K562 (cell line): ENCODE results near the gene CTNS. TPM values are rescaled to one million over a fixed set of nuclear protein-coding genes. Genes with fewer than 3 reads are reported as not detected.

Experiments
- ATAC-seq: fragments of 200-7000 bp; cut with Tn5 transposase; 3 replicates; pipeline ENCODE4 v1.9.1; 2020; ENCODE audit warnings: moderate library complexity
- BruUV-seq: library from RNA; stranded (reverse); fragments of 400-500 nt; replicated peaks from 2 replicates; lab custom pipeline; 2021; lab: Mats Ljungman, UMichigan
- CTCF ChIA-PET: fragments of 300-600 bp; formaldehyde crosslinking; extraction: SDS; loops from one replicate; lab custom pipeline; 2021; ENCODE audit warnings: low intra/inter-chr PET ratio; lab: Yijun Ruan, JAX
- POLR2A ChIA-PET: fragments of 300-600, 350-650 bp; sonication (Branson Sonifier 250); formaldehyde crosslinking; extraction: SDS; loops from one replicate; lab custom pipeline; 2021; ENCODE audit warnings: antibody characterized with exemption, inconsistent platforms; lab: Yijun Ruan, JAX
- DNase-seq, 4 experiments: peaks; one replicate each; pipeline versions ENCODE4 v3.0.0 to v3.0.0-alpha.2; 2011 to 2018; ENCODE audit warnings: low spot score in 3 of 4, mixed read lengths in 3 of 4; ENCODE audit errors: extremely low read depth in 1 of 4
- FAIRE-seq: peaks from 2 replicates; lab custom pipeline; 2011; peaks lifted over from hg19 to GRCh38; lab: Jason Lieb, UNC
- H2AFZ ChIP-seq: 2 replicates; pipeline ENCODE4 v1.6.0; 2011; ENCODE audit warnings: low read depth, low read length, control low read depth, inconsistent platforms
- H3K27ac ChIP-seq: fragments of 200-600 bp; 3 replicates; pipeline ENCODE4 v1.8.0; 2011; ENCODE audit warnings: low read depth, mild to moderate bottlenecking, control low read depth, inconsistent platforms, low read length, moderate library complexity, mixed read lengths; ENCODE audit errors: extremely low read depth
- H3K27me3 ChIP-seq, 2 experiments: fragments of 300-600 bp in 1 of 2; 2 replicates in 1 of 2; 3 replicates in 1 of 2; pipeline versions ENCODE4 v1.6.0 to v1.8.0; 2011; ENCODE audit warnings: inconsistent platforms in 2 of 2, low read length in 2 of 2, mild to moderate bottlenecking in 1 of 2, mixed read lengths in 1 of 2, moderate library complexity in 1 of 2; ENCODE audit not compliant: control insufficient read depth in 2 of 2, insufficient read depth in 2 of 2
- H3K36me3 ChIP-seq: fragments of 300-600 bp; 3 replicates; pipeline ENCODE4 v1.8.0; 2011; ENCODE audit warnings: mild to moderate bottlenecking, low read length, inconsistent platforms; ENCODE audit not compliant: control insufficient read depth, insufficient read depth
- H3K4me1 ChIP-seq, 2 experiments: fragments of 200-600 bp in 1 of 2; replicated peaks in 1 of 2; 2 replicates in 1 of 2; 3 replicates in 1 of 2; pipeline versions ENCODE4 v1.5.1 to v1.8.0; 2011; ENCODE audit warnings: inconsistent platforms in 2 of 2, low read length in 2 of 2, mild to moderate bottlenecking in 1 of 2, mixed read lengths in 1 of 2, moderate library complexity in 1 of 2; ENCODE audit not compliant: control insufficient read depth in 2 of 2, insufficient read depth in 2 of 2
- H3K4me2 ChIP-seq: 2 replicates; pipeline ENCODE4 v1.6.1; 2011; ENCODE audit warnings: low read length, control low read depth, inconsistent platforms, mixed read lengths; ENCODE audit not compliant: insufficient read depth
- H3K4me3 ChIP-seq: fragments of 200-600 bp; sonication (generic), shearing (Covaris generic); 2 replicates; pipeline ENCODE4 v1.5.1; 2016; ENCODE audit warnings: control low read depth, inconsistent platforms
- H3K79me2 ChIP-seq: fragments of 200-600 bp; 3 replicates; pipeline ENCODE4 v1.8.0; 2011; ENCODE audit warnings: low read length, inconsistent platforms; ENCODE audit not compliant: control insufficient read depth, insufficient read depth
- H3K9ac ChIP-seq, 2 experiments: 2 replicates each; pipeline versions ENCODE4 v1.6.0 to v1.6.1; 2011; ENCODE audit warnings: low read depth in 2 of 2, low read length in 2 of 2, control low read depth in 1 of 2, inconsistent platforms in 1 of 2, mild to moderate bottlenecking in 1 of 2, mixed read lengths in 1 of 2; ENCODE audit not compliant: insufficient read depth in 1 of 2
- H3K9me1 ChIP-seq: one replicate; pipeline ENCODE4 v1.6.0; 2011; ENCODE audit warnings: inconsistent platforms, mild to moderate bottlenecking, low read length, moderate library complexity; ENCODE audit not compliant: control insufficient read depth, insufficient read depth
- H3K9me3 ChIP-seq: replicated peaks from 2 replicates; pipeline ENCODE4 v1.5.1; 2011; ENCODE audit warnings: low read depth, low read length, inconsistent platforms; ENCODE audit not compliant: control insufficient read depth, insufficient read depth
- H4K20me1 ChIP-seq: replicated peaks from 2 replicates; pipeline ENCODE4 v1.6.1; 2011; ENCODE audit warnings: low read length, inconsistent platforms, mixed read lengths; ENCODE audit not compliant: control insufficient read depth, insufficient read depth
- ASH1L ChIP-seq: fragments of 450-650 bp; IDR thresholded peaks from 2 replicates; pipeline ENCODE4 v1.6.1; 2018; ENCODE audit warnings: borderline replicate concordance, mild to moderate bottlenecking, low read depth; ENCODE audit not compliant: partially characterized antibody
- CSDE1 ChIP-seq, 2 experiments: fragments of 450-650 bp; IDR thresholded peaks; 2 replicates each; pipeline ENCODE4 v1.6.1; 2016; ENCODE audit warnings: mild to moderate bottlenecking in 1 of 2
- DEAF1 ChIP-seq: fragments of 450-650 bp; formaldehyde crosslinking; IDR thresholded peaks from 2 replicates; pipeline ENCODE4 v1.4.0; 2020; ENCODE audit warnings: mild to moderate bottlenecking, moderate library complexity
- E2F3 ChIP-seq: fragments of 250-450 bp; sonication (Bioruptor Pico); IDR thresholded peaks from 2 replicates; pipeline ENCODE4 v1.4.0; 2020; ENCODE audit warnings: mild to moderate bottlenecking
- ELF2 ChIP-seq: fragments of 250-450 bp; sonication (Bioruptor Pico); IDR thresholded peaks from 2 replicates; pipeline ENCODE4 v1.5.0; 2021; ENCODE audit warnings: mild to moderate bottlenecking
- HDAC6 ChIP-seq: IDR thresholded peaks from 2 replicates; pipeline ENCODE4 v1.6.1; 2012; ENCODE audit warnings: low read depth, mild to moderate bottlenecking, control low read depth, inconsistent platforms, low read length, moderate library complexity
- MYBL2 ChIP-seq, 2 experiments: fragments of 450-650 bp in 1 of 2; sonication (generic) in 1 of 2; formaldehyde crosslinking in 1 of 2; IDR thresholded peaks; 2 replicates each; pipeline versions ENCODE4 v1.6.1 to v1.8.1; 2017 to 2022; ENCODE audit warnings: borderline replicate concordance in 1 of 2, inconsistent platforms in 1 of 2, low read depth in 1 of 2, mild to moderate bottlenecking in 1 of 2, missing genetic modification reagents in 1 of 2, moderate library complexity in 1 of 2
- POLR2B ChIP-seq: fragments of 450-650 bp; IDR thresholded peaks from 2 replicates; pipeline ENCODE4 v1.6.1; 2018; ENCODE audit warnings: low read depth; ENCODE audit not compliant: partially characterized antibody
- SRSF3 ChIP-seq: fragments of 200-400 bp; formaldehyde crosslinking; IDR thresholded peaks from 2 replicates; pipeline ENCODE4 v1.6.1; 2016; ENCODE audit warnings: mild to moderate bottlenecking, low read length, moderate library complexity; ENCODE audit not compliant: insufficient read depth
- XRCC3 ChIP-seq: fragments of 450-650 bp; IDR thresholded peaks from 2 replicates; pipeline ENCODE4 v1.6.1; 2017; ENCODE audit warnings: mild to moderate bottlenecking, moderate library complexity
- ZNF174 ChIP-seq: fragments of 250-450 bp; sonication (Bioruptor Pico); IDR thresholded peaks from 2 replicates; pipeline ENCODE4 v1.4.0; 2020; ENCODE audit warnings: mild to moderate bottlenecking
- ZNF395 ChIP-seq: fragments of 200-800 bp; sonication (Bioruptor generic); IDR thresholded peaks from 2 replicates; pipeline ENCODE4 v1.6.1; 2017; ENCODE audit warnings: missing genetic modification characterization, missing compliant biosample characterization
- WGBS: fragments of 100-300 bp; shearing (Covaris generic); methylation state at CpG from one replicate; pipeline ENCODE4 v1.1.6; 2016; ENCODE audit warnings: low coverage, mixed read lengths; ENCODE audit not compliant: insufficient coverage; ENCODE audit errors: missing lambda C conversion rate; 5-methylcytosine and 5-hydroxymethylcytosine counted together
- in situ Hi-C: fragments of 300-500 bp; cut with MboI; formaldehyde crosslinking; loops from 4 replicates; pipeline ENCODE4 v1.15.0; 2018; ENCODE audit warnings: inconsistent platforms, mixed read lengths
- intact Hi-C: fragments of 100-400 bp; cut with micrococcal nuclease; formaldehyde crosslinking; loops from 2 replicates; pipeline ENCODE4 v1.14.2; 2022
- polyA plus RNA-seq, 8 experiments: library from polyadenylated mRNA; depleted of rRNA in 4 of 8; stranded (reverse) in 5 of 8; unstranded in 3 of 8; fragments of >200 nt; fragmentation: Nextera tagmentation in 2 of 8; fragmentation: Illumina TruSeq in 1 of 8; extraction: Ambion mirVana in 2 of 8; extraction: Trizol in 1 of 8; gene quantifications; 2 replicates each; pipeline versions ENCODE4 v1.2.1 to v1.2.3, GENCODE V29; 2011 to 2014; ENCODE audit warnings: inconsistent platforms in 1 of 8, missing spikeins in 1 of 8
- total RNA-seq, 7 experiments: library from RNA; depleted of rRNA in 6 of 7; stranded (reverse); fragments of >200 nt in 6 of 7; fragmentation: Illumina TruSeq in 2 of 7; extraction: Trizol in 2 of 7; gene quantifications; 2 replicates each; pipeline versions ENCODE4 v1.2.1 to v1.2.3, GENCODE V29; 2011 to 2021; ENCODE audit warnings: low replicate concordance in 1 of 7
- TF ChIP-seq, protein P1 (sequence below): fragments of 250-450 bp; sonication (Bioruptor Pico); IDR thresholded peaks from 2 replicates; pipeline ENCODE4 v1.6.1; 2021; ENCODE audit warnings: mild to moderate bottlenecking
- TF ChIP-seq, protein P2 (sequence below): fragments of 450-650 bp; conservative IDR thresholded peaks from 2 replicates; pipeline ENCODE4 v1.6.1; 2016; ENCODE audit warnings: missing genetic modification characterization, low read depth, mild to moderate bottlenecking, control low read depth, missing compliant biosample characterization

CTNS gene
- total and polyA plus RNA-seq, 9 of the 15 experiments (the other 6 are each of a cell fraction or from before 2014, with no cell fraction given), result 0.66 to 8.4 (median 4.9) TPM

- no peak for TF ChIP-seq MYBL2 (IDR thresholded peaks at IDR 0.05; ENCODE audit: low read depth)
- TF ChIP-seq MYBL2 (CRISPR knock-in tag; IDR thresholded peaks at IDR 0.05; ENCODE audit: borderline replicate concordance), result no peak
- no peak for TF ChIP-seq ASH1L
- no peak for TF ChIP-seq E2F3 (CRISPR knock-in tag)
- TF ChIP-seq CSDE1 (IDR thresholded peaks at IDR 0.05), result no peak
- TF ChIP-seq DEAF1 (CRISPR knock-in tag), result no peak
- TF ChIP-seq ELF2, result no peak
- TF ChIP-seq HDAC6, result no peak
- no peak for TF ChIP-seq SRSF3
- TF ChIP-seq, protein P1, sequence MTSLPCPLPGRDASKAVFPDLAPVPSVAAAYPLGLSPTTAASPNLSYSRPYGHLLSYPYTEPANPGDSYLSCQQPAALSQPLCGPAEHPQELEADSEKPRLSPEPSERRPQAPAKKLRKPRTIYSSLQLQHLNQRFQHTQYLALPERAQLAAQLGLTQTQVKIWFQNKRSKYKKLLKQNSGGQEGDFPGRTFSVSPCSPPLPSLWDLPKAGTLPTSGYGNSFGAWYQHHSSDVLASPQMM (CRISPR knock-in tag), result no peak
- TF ChIP-seq POLR2B, result no peak
- no peak for TF ChIP-seq ZNF174
- no peak for TF ChIP-seq ZNF395 (CRISPR knock-in tag)
- no peak for TF ChIP-seq XRCC3
- TF ChIP-seq, protein P2, sequence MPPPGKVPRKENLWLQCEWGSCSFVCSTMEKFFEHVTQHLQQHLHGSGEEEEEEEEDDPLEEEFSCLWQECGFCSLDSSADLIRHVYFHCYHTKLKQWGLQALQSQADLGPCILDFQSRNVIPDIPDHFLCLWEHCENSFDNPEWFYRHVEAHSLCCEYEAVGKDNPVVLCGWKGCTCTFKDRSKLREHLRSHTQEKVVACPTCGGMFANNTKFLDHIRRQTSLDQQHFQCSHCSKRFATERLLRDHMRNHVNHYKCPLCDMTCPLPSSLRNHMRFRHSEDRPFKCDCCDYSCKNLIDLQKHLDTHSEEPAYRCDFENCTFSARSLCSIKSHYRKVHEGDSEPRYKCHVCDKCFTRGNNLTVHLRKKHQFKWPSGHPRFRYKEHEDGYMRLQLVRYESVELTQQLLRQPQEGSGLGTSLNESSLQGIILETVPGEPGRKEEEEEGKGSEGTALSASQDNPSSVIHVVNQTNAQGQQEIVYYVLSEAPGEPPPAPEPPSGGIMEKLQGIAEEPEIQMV (tag), result no peak
- TF ChIP-seq, all 486 proteins: peak for 0
- peaks cover 18% of the 10 kb centered on the region; the same call in 1 of the 3 replicates for H3K36me3 ChIP-seq
- no peak overlapping the region for H2AFZ ChIP-seq
- DNase-seq (no peak), ATAC-seq (no peak), FAIRE-seq (no peak)
- H3K4me3 ChIP-seq, result no peak overlapping the region
- BruUV-seq, result no TSS peak
- no peak overlapping the region for H3K4me2 ChIP-seq
- POLR2A ChIA-PET, result no interaction called here
- intact Hi-C loops, result no loop called here
- WGBS, result 70% methylated on average over 4 of the region's 5 CpGs
- H3K27me3 ChIP-seq, result no peaks in the 10 kb centered on the region
- peaks cover 3 to 4% of the 10 kb centered on the region in 2 experiments; a peak in 3 of 5 replicates for H3K4me1 ChIP-seq
- H3K79me2 ChIP-seq, result no peaks in the 10 kb centered on the region
- H3K27ac ChIP-seq, result no peak overlapping the region
- H3K9me3 ChIP-seq, result no peaks in the 10 kb centered on the region
- H4K20me1 ChIP-seq, result no peaks in the 10 kb centered on the region
- in situ Hi-C loops, result no loop called here
- H3K9me1 ChIP-seq, result no peaks in the 10 kb centered on the region
- H3K9ac ChIP-seq, result no peak overlapping the region
- CTCF ChIA-PET, result no interaction called here
Measured at GRCh38 chr17:3710951-3711383, 74.4 kb downstream of the CTNS start.
